Stimulated activated CD8-positive, alpha-beta memory T cell treated with anti-CD3 and anti-CD28 coated beads, Interleukin-4, amount 100 ng/mL, for 48 hours (primary cell): ENCODE data around the gene TBC1D14.
A peak's percentile ranks its signal among the peaks of the same experiment; 100 is the strongest.
"Not testable (repeated sequence)": the region's sequence is repeated elsewhere in the genome, so short reads cannot be mapped to it uniquely, and the experiment has no call there.

Experiments
- DNase-seq: peaks from one replicate; pipeline ENCODE4 v3.0.0-alpha.2; 2020

Gene TBC1D14

GRCh38 chr4:6891436-6892170 is 18.0 kb upstream of the TBC1D14 start:
- DNase-seq = no peak

- DNase-seq = peak; percentile 44
Measured at GRCh38 chr4:6892190-6892908, 17.3 kb upstream of the TBC1D14 start.

- DNase-seq = no peak
Measured at GRCh38 chr4:6892909-6893202, 16.8 kb upstream of the TBC1D14 start.

GRCh38 chr4:6893449-6894085 is 16.1 kb upstream of the TBC1D14 start:
- DNase-seq = no peak

GRCh38 chr4:6894086-6894478 is 15.5 kb upstream of the TBC1D14 start:
- DNase-seq = no peak

GRCh38 chr4:6894528-6895498 is 14.8 kb upstream of the TBC1D14 start:
- DNase-seq = no peak

GRCh38 chr4:6896035-6896434 is 13.6 kb upstream of the TBC1D14 start:
- DNase-seq = no peak

- no peak for DNase-seq
Measured at GRCh38 chr4:6898763-6899162, 10.9 kb upstream of the TBC1D14 start.

GRCh38 chr4:6900181-6900812 is 9.3 kb upstream of the TBC1D14 start:
- DNase-seq = no peak

- DNase-seq = no peak
Measured at GRCh38 chr4:6900956-6901355, 8.7 kb upstream of the TBC1D14 start.

GRCh38 chr4:6901669-6902317 is 7.8 kb upstream of the TBC1D14 start:
- DNase-seq = no peak

- no peak for DNase-seq
Measured at GRCh38 chr4:6902318-6903042, 7.1 kb upstream of the TBC1D14 start.

GRCh38 chr4:6905516-6906445 is 3.8 kb upstream of the TBC1D14 start:
- no peak for DNase-seq

GRCh38 chr4:6906486-6906885 is 3.1 kb upstream of the TBC1D14 start:
- not testable (repeated sequence) for DNase-seq

- no peak for DNase-seq
Measured at GRCh38 chr4:6907658-6908191, 1.9 kb upstream of the TBC1D14 start.

- DNase-seq = no peak
Measured at GRCh38 chr4:6908432-6909112, 1.1 kb upstream of the TBC1D14 start.

GRCh38 chr4:6909970-6910339 is 329 bp downstream of the TBC1D14 start:
- peak; percentile 60 for DNase-seq

- DNase-seq = no peak
Measured at GRCh38 chr4:6910340-6910959, 824 bp downstream of the TBC1D14 start.
